SK-N-MC (cell line): ENCODE measurements around the gene RSU1.

Source experiments
- EZH2 ChIP-seq: fragments of 200-600 bp; sonication (generic); IDR thresholded peaks from one replicate; pipeline ENCODE4 v1.6.1; 2017; ENCODE audit warnings: antibody characterized with exemption
- POLR2AphosphoS5 ChIP-seq: IDR thresholded peaks from 2 replicates; pipeline ENCODE4 v1.6.1; 2012; ENCODE audit warnings: mild to moderate bottlenecking, low read depth, low read length, borderline replicate concordance

DNA sequence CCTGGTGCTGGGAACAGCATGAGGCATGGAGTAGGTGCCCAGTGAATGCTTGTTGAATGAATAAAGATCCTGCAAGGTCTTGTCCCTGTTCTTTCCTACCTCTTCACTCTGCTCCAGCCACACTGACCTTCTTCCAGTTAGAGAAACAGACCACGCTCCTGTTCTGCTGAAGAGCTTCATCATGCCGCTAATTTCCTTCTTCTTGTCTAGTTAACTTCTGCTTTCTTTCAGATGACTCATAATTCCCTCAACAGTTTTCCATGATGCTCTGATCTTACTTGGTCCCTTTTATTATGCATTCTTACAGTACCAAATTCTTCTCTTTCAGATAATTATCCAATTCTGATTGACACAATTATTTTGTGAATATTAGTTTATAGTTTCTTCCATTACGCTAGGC is 236.0 kb downstream of the RSU1 start:
- TF ChIP-seq EZH2 = no peak
- no peak for TF ChIP-seq POLR2AphosphoS5
